Heart left ventricle (tissue), 16 donors: Measurements from ENCODE around the gene LPAR6. TPM values are rescaled to one million over a fixed set of nuclear protein-coding genes. Genes with fewer than 3 reads are reported as not detected.
A peak's percentile ranks its signal among the peaks of the same experiment; 100 is the strongest.
"Not testable (repeated sequence)": the region's sequence is repeated elsewhere in the genome, so short reads cannot be mapped to it uniquely, and the experiment has no call there.

Experiments used
- ATAC-seq, 4 donors: fragments of 200-7000 bp; cut with Tn5 transposase; one replicate each; pipeline ENCODE4 v1.9.1; 2020 to 2022; ENCODE audit warnings: moderate library complexity in 4 of 4, mild to moderate bottlenecking in 3 of 4, moderate number of reproducible peaks in 1 of 4
- DNase-seq, 5 donors: peaks; one replicate each; pipeline ENCODE4 v3.0.0-alpha.2; 2020
- H3K27ac ChIP-seq, 12 donors: fragments of 200-600 bp; sonication (generic) in 4 of 12; one replicate each; pipeline versions ENCODE4 v1.5.0 to v1.8.0; 2016 to 2022; ENCODE audit warnings: mild to moderate bottlenecking in 2 of 12
- H3K27me3 ChIP-seq, 9 donors: fragments of 200-600 bp; sonication (generic) in 2 of 9; one replicate each; pipeline versions ENCODE4 v1.5.1 to v1.8.0; 2016 to 2022; ENCODE audit warnings: mild to moderate bottlenecking in 3 of 9
- H3K36me3 ChIP-seq, 9 donors: fragments of 200-600 bp; sonication (generic) in 2 of 9; one replicate each; pipeline versions ENCODE4 v1.5.0 to v1.8.0; 2018 to 2022; ENCODE audit warnings: mild to moderate bottlenecking in 2 of 9
- H3K4me1 ChIP-seq, 12 donors: fragments of 200-600 bp; sonication (generic) in 4 of 12; one replicate each; pipeline versions ENCODE4 v1.5.0 to v1.8.0; 2016 to 2022; ENCODE audit warnings: mild to moderate bottlenecking in 3 of 12
- H3K4me3 ChIP-seq, 12 donors: fragments of 200-600 bp; sonication (generic) in 4 of 12; one replicate each; pipeline versions ENCODE4 v1.5.0 to v1.8.0; 2017 to 2022; ENCODE audit warnings: mild to moderate bottlenecking in 9 of 12, moderate library complexity in 4 of 12
- H3K9me3 ChIP-seq, 12 donors: fragments of 200-600 bp; sonication (generic) in 4 of 12; one replicate each; pipeline versions ENCODE4 v1.5.0 to v1.8.0; 2016 to 2022; ENCODE audit warnings: mild to moderate bottlenecking in 1 of 12
- POLR2A ChIP-seq, 2 donors: fragments of 450-650 bp; IDR thresholded peaks; one replicate each; pipeline ENCODE4 v1.6.1; 2017; ENCODE audit warnings: antibody characterized with exemption in 2 of 2, mild to moderate bottlenecking in 2 of 2, moderate library complexity in 2 of 2
- whole genome bisulfite sequencing, 4 donors: extraction: QIAGEN DNeasy Blood & Tissue Kit in 2 of 4; methylation state at CpG; one replicate each; pipeline versions ENCODE4 v1.1.5 to v1.1.7; 2013 to 2018; 5-methylcytosine and 5-hydroxymethylcytosine counted together
- intact Hi-C, 10 donors: fragments of 100-400 bp; cut with DNase I; formaldehyde crosslinking; loops; one replicate each; pipeline versions ENCODE4 v1.11.1 to v1.14.2; 2022
- polyA plus RNA-seq, 2 donors: library from polyadenylated mRNA; stranded (reverse); fragments of 200-250 nt; gene quantifications; one replicate each; pipeline ENCODE4 v1.2.3, GENCODE V29; 2013
- total RNA-seq, 9 donors: library from RNA; depleted of rRNA in 2 of 9; stranded (reverse); fragments of >200 nt in 2 of 9; fragmentation: NEBNext Ultra II Directional in 3 of 9; extraction: Animal tissue kit (Norgen Biotek cat#: 25700) in 3 of 9; gene quantifications; one replicate each; pipeline versions ENCODE4 v1.1.0 to v1.2.4, GENCODE V29; 2016 to 2023
- TF ChIP-seq, protein P1 (sequence below), 12 donors: fragments of 200-600 bp; sonication (generic) in 4 of 12; IDR thresholded peaks; one replicate each; pipeline versions ENCODE4 v1.5.0 to v1.8.0; 2018 to 2022; ENCODE audit warnings: antibody characterized with exemption in 12 of 12, mild to moderate bottlenecking in 5 of 12
- donor health status: ischemic (EF 13 %, LVEDD 7.1; RV severe dilation, severe dysfunction).
- donor health status: healthy with polysubstance abuse.
- donor health status: DM: no; HTN: yes; CAD: no.
- donor health status: DM: no; HTN: no; CAD: no.
- donor health status: ischemic (EF 25% LVEDD 6.9; RV normal size, moderate dysfunction).
- donor health status: ischemic (EF 25% LVEDD 5.7; RV mildly dilated, moderate dysfunction).
- donor health status: healthy.
- donor health status: DM: yes; HTN: yes; CAD: no.
- donor health status: ischemic (EF 35%, LVEDD 5.7; RV mildly dilated, moderate dysfunction).
- donor health status: nonischemic (EF 11% LVEDD 7.7; RV severe dilation, severe dysfunction).
- donor health status: DM: yes; HTN: yes; CAD: no.
- donor health status: PGD.
- donor health status: ischemic (EF 29% LVEDD 5.4; RV normal size, mild dysfunction).
- donor health status: nonischemic (EF 23%, LVEDD 6.1; RV moderate dilation, normal function).

Gene LPAR6
- total and polyA plus RNA-seq, 11 donors, result 6.7 to 47.9 (median 16.6) TPM

DNA sequence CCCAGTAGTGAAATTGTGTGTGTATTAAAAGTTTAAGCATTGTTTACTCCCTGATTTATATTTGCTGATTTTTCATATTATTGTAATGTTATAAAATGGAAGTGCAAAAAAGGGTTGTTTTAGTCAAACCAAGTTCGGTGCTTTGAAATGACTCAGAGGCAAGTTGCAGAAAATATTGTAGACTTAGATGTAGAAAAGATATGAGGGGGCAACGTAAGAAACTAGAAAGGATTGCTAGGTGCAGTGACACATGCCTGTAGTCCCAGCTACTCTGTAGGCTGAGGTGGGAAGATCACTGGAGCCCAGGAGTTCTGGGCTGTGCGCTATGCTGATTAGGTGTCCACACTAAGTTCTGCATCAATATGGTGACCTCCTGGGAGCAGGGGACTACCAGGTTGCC is 16.1 kb upstream of the LPAR6 start:
- H3K9me3 ChIP-seq, result no peaks in the 10 kb centered on the region
- no peaks in the 10 kb centered on the region for H3K36me3 ChIP-seq
- no peak overlapping the region for H3K27ac ChIP-seq
- H3K27me3 ChIP-seq, result no peaks in the 10 kb centered on the region
- H3K4me1 ChIP-seq, result peaks cover 0 to 55% (median 21%) of the 10 kb centered on the region in 12 donors
- DNase-seq (no peak), ATAC-seq (no peak)
- intact Hi-C loops, result no loop called here
- WGBS, 4 donors, result 84 to 97% (median 91%) methylated on average over 3 of the region's 3 CpGs
- no peak for TF ChIP-seq POLR2A (IDR thresholded peaks at IDR 0.05)
- TF ChIP-seq, protein P1, sequence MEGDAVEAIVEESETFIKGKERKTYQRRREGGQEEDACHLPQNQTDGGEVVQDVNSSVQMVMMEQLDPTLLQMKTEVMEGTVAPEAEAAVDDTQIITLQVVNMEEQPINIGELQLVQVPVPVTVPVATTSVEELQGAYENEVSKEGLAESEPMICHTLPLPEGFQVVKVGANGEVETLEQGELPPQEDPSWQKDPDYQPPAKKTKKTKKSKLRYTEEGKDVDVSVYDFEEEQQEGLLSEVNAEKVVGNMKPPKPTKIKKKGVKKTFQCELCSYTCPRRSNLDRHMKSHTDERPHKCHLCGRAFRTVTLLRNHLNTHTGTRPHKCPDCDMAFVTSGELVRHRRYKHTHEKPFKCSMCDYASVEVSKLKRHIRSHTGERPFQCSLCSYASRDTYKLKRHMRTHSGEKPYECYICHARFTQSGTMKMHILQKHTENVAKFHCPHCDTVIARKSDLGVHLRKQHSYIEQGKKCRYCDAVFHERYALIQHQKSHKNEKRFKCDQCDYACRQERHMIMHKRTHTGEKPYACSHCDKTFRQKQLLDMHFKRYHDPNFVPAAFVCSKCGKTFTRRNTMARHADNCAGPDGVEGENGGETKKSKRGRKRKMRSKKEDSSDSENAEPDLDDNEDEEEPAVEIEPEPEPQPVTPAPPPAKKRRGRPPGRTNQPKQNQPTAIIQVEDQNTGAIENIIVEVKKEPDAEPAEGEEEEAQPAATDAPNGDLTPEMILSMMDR (IDR thresholded peaks at IDR 0.05), result no peak
- H3K4me3 ChIP-seq, result no peak overlapping the region

DNA sequence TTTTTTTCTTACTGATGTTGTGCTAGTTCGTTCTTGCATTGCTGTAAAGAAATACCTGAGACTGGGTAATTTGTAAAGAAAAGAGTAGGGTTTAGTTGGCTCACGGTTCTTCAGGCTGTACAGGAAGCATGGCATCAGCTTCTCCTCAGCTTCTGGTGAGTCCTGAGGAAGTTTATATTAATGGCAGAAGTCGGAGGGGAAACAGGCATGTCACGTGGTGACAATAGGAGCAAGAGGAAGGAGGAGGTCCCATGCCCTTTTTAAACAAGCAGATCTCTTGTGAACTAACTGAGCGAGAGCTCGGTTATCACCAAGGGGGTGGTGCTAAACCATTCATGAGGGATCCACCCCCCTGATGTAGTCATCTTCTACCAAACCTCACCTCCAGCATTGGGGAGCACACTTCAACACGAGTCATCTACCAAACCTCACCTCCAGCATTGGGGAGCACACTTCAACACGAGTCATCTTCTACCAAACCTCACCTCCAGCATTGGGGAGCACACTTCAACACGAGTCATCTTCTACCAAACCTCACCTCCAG is 13.9 kb upstream of the LPAR6 start:
- H3K9me3 ChIP-seq, H3K27me3 ChIP-seq, ATAC-seq, H3K36me3 ChIP-seq, intact Hi-C loops, DNase-seq: not testable (repeated sequence)
- H3K4me1 ChIP-seq, result peaks cover 0 to 39% (median 11%) of the 10 kb centered on the region in 12 donors
- H3K4me3 ChIP-seq, result peak overlapping the region in 1 of 12 donors; percentile 23
- H3K27ac ChIP-seq, result peak overlapping the region in 2 of 12 donors; percentile 41 to 46
- 79 to 87% (median 82%) methylated on average over 8 to 9 of the region's 9 CpGs for WGBS, 4 donors

DNA sequence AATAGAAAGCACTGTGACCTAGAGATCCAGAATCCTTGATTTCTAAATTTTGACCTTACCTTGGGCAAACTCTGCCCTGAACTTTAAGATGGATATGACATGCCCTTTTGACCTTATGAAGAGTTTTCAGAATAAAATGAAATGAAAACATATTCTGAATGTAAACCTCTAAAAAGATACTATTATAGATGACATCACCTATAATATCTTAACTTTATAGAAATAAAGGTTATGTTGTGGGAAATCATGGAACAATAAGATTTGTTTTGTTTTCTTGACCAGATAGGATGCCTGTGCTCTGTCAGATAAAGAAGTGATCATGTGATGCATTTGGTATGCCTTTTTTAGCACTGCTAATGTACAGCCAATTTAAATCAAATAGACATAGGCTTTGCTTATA is 13.1 kb upstream of the LPAR6 start:
- no peak for DNase-seq
- intact Hi-C loops, result no loop called here

DNA sequence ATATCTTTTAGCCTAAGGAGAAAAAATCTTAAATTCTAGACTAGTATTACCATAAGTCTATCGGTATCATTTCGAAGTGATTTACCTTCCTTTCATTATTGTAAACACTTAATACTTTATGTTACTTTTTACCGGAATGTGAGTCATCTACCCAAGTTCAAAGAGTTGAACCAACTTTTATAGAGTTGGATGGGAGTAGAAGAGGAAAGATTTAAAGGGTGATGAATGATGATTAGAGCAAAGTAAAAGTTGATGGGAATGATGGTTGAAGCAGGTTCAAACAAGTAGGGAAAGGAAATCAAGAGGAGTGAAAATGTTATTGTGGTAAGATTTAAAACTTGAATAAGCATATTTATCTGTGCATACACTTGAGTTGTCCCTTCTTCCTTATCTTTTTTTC is 11.3 kb upstream of the LPAR6 start:
- no peak for ATAC-seq
- 96 to 97% (median 97%) methylated on average over 3 of the region's 3 CpGs for WGBS, 4 donors
- intact Hi-C loops, result no loop called here

More for the DNA sequence above, 13.1 kb upstream of the LPAR6 start:
- Histone ChIP-seq H3K4me3 (peak overlapping the region in 1 of 12 donors; percentile 23), H3K9me3 (peaks cover 0 to 8% (median 0%) of the 10 kb centered on the region in 12 donors), H3K4me1 (peaks cover 0 to 31% (median 8%) of the 10 kb centered on the region in 12 donors), H3K27me3 (no peaks in the 10 kb centered on the region), H3K27ac (peak overlapping the region in 1 of 12 donors; percentile 46), H3K36me3 (no peaks in the 10 kb centered on the region)
- ATAC-seq, result no peak
- TF ChIP-seq POLR2A (IDR thresholded peaks at IDR 0.05), result no peak
- TF ChIP-seq, protein P1 (IDR thresholded peaks at IDR 0.05), result no peak

DNA sequence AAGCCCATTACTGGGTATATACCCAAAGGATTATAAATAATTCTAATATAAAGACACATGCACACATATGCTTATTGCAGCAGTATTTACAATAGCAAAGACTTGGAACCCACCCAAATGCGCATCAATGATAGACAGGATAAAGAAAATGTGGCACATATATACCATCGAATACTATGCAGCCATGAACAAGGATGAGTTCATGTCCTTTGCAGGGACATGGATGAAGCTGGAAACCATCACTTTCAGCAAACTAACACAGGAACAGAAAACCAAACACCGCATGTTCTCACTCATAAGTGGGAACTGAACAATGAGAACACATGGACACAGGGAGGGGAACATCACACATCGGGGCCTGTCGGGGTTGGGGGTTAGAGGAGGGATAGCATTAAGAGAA is 9.1 kb upstream of the LPAR6 start:
- H3K4me1 ChIP-seq, intact Hi-C loops, H3K4me3 ChIP-seq, H3K27ac ChIP-seq, ATAC-seq, DNase-seq, H3K36me3 ChIP-seq, H3K27me3 ChIP-seq: not testable (repeated sequence)
- H3K9me3 ChIP-seq, result peaks cover 0 to 15% (median 0%) of the 10 kb centered on the region in 12 donors
- WGBS, 4 donors, result 95 to 100% (median 98%) methylated on average over 5 of the region's 5 CpGs

More for the DNA sequence above, 11.3 kb upstream of the LPAR6 start:
- Histone ChIP-seq H3K4me3 (no peak overlapping the region), H3K9me3 (peaks cover 0 to 15% (median 0%) of the 10 kb centered on the region in 12 donors), H3K27ac (no peak overlapping the region), H3K27me3 (no peaks in the 10 kb centered on the region), H3K36me3 (no peaks in the 10 kb centered on the region), H3K4me1 (peaks cover 0 to 13% (median 2%) of the 10 kb centered on the region in 12 donors)
- TF ChIP-seq POLR2A (IDR thresholded peaks at IDR 0.05), result no peak
- TF ChIP-seq, protein P1 (IDR thresholded peaks at IDR 0.05), result no peak
- no peak for DNase-seq
